ENCODE results near the gene TPBGL.

GRCh38 chr11:75272821-75273301 is 32.3 kb downstream of the TPBGL start:
- TF ChIP-seq POLR2A (IDR thresholded peaks at IDR 0.05), result no peak
- TF ChIP-seq, protein P1, sequence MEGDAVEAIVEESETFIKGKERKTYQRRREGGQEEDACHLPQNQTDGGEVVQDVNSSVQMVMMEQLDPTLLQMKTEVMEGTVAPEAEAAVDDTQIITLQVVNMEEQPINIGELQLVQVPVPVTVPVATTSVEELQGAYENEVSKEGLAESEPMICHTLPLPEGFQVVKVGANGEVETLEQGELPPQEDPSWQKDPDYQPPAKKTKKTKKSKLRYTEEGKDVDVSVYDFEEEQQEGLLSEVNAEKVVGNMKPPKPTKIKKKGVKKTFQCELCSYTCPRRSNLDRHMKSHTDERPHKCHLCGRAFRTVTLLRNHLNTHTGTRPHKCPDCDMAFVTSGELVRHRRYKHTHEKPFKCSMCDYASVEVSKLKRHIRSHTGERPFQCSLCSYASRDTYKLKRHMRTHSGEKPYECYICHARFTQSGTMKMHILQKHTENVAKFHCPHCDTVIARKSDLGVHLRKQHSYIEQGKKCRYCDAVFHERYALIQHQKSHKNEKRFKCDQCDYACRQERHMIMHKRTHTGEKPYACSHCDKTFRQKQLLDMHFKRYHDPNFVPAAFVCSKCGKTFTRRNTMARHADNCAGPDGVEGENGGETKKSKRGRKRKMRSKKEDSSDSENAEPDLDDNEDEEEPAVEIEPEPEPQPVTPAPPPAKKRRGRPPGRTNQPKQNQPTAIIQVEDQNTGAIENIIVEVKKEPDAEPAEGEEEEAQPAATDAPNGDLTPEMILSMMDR (IDR thresholded peaks at IDR 0.05 in 4 of 5, conservative IDR thresholded peaks at IDR 0.05 in 1 of 5), result no peak
